WERI-Rb-1 (cell line): ENCODE measurements around the gene BCAM.
"Not testable (repeated sequence)": the region's sequence is repeated elsewhere in the genome, so short reads cannot be mapped to it uniquely, and the experiment has no call there.

ENCODE experiments used
- DNase-seq: peaks from one replicate; pipeline ENCODE4 v3.0.0-alpha.2; 2020
- H3K27ac ChIP-seq: fragments of 250-450 bp; sonication (Bioruptor Pico); 2 replicates; pipeline ENCODE4 v1.5.1; 2020; ENCODE audit warnings: mild to moderate bottlenecking, moderate library complexity
- H3K27me3 ChIP-seq: fragments of 250-450 bp; sonication (Bioruptor Pico); 2 replicates; pipeline ENCODE4 v1.5.1; 2021; ENCODE audit warnings: mild to moderate bottlenecking, low read depth, moderate library complexity; ENCODE audit not compliant: insufficient read depth, severe bottlenecking
- H3K36me3 ChIP-seq: fragments of 250-450 bp; sonication (Bioruptor Pico); 2 replicates; pipeline ENCODE4 v1.5.1; 2020; ENCODE audit warnings: mild to moderate bottlenecking, moderate library complexity
- H3K4me3 ChIP-seq: 2 replicates; pipeline ENCODE4 v1.5.1; 2011; ENCODE audit warnings: low read depth, mild to moderate bottlenecking, control low read depth, low read length
- H3K9me3 ChIP-seq: fragments of 250-450 bp; sonication (Bioruptor Pico); 2 replicates; pipeline ENCODE4 v1.5.1; 2021; ENCODE audit warnings: mild to moderate bottlenecking, moderate library complexity; ENCODE audit not compliant: severe bottlenecking
- TF ChIP-seq, protein P1 (sequence below): IDR thresholded peaks from 2 replicates; pipeline ENCODE4 v1.5.1; 2011; ENCODE audit warnings: low read depth, mild to moderate bottlenecking, control low read depth, inconsistent platforms, low read length

Gene BCAM

DNA sequence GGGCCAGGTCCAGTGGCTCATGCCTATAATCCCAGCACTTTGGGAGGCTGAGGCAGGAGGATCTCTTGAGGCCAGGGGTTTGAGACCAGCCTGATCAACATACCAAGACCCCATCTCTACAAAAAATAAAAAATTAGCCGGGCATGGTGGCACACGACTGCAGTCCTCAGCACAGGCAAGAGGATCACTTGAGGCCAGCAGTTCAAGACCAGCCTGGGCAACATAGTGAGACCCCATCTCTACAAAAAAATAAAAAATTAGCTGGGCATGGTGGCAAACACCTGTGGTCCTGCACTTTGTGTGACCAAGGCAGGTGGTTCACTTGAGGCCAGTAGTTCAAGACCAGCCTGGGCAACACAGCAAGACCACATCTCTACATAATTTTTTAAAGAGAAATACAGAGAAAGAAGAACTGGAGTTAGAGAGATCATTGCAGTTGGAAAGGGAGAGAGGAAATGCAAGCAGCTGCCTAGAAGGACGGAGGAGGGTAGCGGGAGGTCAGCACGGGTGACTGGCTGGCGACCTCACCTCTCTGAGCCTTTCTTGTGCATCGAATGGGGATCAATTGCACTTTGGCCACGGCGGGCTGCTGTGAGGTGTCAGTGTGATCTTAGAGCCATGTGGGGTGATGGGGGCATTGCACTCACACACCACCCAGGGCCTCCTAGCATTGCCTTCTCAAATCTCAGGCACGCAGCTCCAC is 13.9 kb downstream of the BCAM start:
- DNase-seq = no peak

GRCh38 chr19:44823373-44823698 is 14.4 kb downstream of the BCAM start:
- no peak for DNase-seq

More for the DNA sequence above, 13.9 kb downstream of the BCAM start:
- Histone ChIP-seq H3K4me3 (no peak overlapping the region), H3K27me3 (no peaks in the 10 kb centered on the region), H3K27ac (no peak overlapping the region), H3K9me3 (no peaks in the 10 kb centered on the region), H3K36me3 (no peaks in the 10 kb centered on the region)
- TF ChIP-seq, protein P1, sequence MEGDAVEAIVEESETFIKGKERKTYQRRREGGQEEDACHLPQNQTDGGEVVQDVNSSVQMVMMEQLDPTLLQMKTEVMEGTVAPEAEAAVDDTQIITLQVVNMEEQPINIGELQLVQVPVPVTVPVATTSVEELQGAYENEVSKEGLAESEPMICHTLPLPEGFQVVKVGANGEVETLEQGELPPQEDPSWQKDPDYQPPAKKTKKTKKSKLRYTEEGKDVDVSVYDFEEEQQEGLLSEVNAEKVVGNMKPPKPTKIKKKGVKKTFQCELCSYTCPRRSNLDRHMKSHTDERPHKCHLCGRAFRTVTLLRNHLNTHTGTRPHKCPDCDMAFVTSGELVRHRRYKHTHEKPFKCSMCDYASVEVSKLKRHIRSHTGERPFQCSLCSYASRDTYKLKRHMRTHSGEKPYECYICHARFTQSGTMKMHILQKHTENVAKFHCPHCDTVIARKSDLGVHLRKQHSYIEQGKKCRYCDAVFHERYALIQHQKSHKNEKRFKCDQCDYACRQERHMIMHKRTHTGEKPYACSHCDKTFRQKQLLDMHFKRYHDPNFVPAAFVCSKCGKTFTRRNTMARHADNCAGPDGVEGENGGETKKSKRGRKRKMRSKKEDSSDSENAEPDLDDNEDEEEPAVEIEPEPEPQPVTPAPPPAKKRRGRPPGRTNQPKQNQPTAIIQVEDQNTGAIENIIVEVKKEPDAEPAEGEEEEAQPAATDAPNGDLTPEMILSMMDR = no peak

DNA sequence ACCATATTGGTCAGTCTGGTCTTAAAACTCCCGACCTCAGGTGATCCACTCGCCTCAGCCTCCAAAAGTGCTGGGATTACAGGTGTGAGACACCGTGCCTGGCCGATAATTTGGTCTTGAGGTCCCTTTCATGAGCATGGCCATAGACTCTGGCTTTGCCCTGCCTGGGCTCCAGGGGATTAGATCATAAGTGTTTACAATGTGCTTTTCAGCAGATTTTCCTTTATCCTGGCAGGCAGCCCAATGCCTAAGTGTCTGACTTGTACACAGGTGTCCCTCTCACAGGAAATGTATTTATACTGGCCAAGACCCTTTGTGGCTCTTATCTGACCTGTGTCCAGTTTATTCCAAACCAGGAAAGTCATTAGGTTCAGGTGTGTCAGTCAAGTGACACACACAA is 15.9 kb downstream of the BCAM start:
- Histone ChIP-seq H3K36me3 (no peaks in the 10 kb centered on the region), H3K27ac (no peak overlapping the region), H3K9me3 (no peaks in the 10 kb centered on the region), H3K27me3 (no peaks in the 10 kb centered on the region), H3K4me3 (no peak overlapping the region)
- no peak for DNase-seq
- TF ChIP-seq, protein P1 = no peak

More at GRCh38 chr19:44823373-44823698, 14.4 kb downstream of the BCAM start:
- H3K4me3 ChIP-seq = no peak overlapping the region
- TF ChIP-seq, protein P1 = no peak
- no peak overlapping the region for H3K27ac ChIP-seq
- H3K27me3 ChIP-seq = no peaks in the 10 kb centered on the region
- H3K9me3 ChIP-seq = no peaks in the 10 kb centered on the region
- H3K36me3 ChIP-seq = no peaks in the 10 kb centered on the region

- not testable (repeated sequence) for H3K4me3 ChIP-seq, H3K9me3 ChIP-seq, DNase-seq, H3K27me3 ChIP-seq, H3K36me3 ChIP-seq, H3K27ac ChIP-seq
Measured at GRCh38 chr19:44832875-44833274, 24.0 kb downstream of the BCAM start.

DNA sequence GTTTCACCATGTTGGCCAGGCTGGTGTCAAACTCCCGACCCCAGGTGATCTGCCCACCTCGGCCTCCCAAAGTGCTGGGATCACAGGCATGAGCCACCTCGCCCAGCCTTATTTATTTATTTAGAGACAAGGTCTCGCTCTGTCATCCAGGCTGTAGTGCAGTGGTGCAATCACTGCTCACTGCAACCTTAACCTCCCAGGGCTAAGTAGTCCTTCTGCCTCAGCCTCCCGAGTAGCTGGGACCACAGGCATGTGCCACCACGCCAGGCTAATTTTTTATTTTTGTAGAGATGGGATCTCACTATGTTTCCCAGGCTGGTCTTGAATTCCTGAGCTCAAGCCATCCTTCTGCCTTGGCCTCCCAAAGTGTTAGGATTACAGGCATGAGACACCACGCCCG is 25.5 kb downstream of the BCAM start:
- not testable (repeated sequence) for H3K27ac ChIP-seq, H3K9me3 ChIP-seq, DNase-seq, H3K4me3 ChIP-seq, H3K27me3 ChIP-seq, H3K36me3 ChIP-seq

DNA sequence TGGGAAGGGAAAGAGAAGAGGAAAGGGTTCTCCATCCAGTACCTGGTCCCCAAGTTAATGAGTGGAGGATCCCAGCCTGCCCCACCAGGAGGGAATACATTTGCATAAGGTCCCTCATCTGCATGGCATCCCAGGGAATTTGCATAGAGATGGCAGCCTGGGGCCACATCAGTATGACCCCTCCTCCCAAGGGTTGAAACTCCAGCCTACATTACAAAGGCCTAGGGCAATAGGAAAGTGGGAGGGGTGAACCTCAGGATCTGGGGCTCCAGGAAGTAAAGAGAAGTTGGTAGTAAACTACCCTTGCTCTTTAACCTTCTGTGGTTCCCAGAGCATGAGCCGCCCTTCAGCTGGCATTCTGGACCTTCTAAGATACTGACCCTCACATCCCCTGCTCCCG is 30.4 kb downstream of the BCAM start:
- H3K36me3 ChIP-seq = no peaks in the 10 kb centered on the region
- no peaks in the 10 kb centered on the region for H3K9me3 ChIP-seq
- no peak overlapping the region for H3K27ac ChIP-seq
- H3K27me3 ChIP-seq = no peaks in the 10 kb centered on the region
- TF ChIP-seq, protein P1 = no peak
- H3K4me3 ChIP-seq = no peak overlapping the region
- DNase-seq = no peak

DNA sequence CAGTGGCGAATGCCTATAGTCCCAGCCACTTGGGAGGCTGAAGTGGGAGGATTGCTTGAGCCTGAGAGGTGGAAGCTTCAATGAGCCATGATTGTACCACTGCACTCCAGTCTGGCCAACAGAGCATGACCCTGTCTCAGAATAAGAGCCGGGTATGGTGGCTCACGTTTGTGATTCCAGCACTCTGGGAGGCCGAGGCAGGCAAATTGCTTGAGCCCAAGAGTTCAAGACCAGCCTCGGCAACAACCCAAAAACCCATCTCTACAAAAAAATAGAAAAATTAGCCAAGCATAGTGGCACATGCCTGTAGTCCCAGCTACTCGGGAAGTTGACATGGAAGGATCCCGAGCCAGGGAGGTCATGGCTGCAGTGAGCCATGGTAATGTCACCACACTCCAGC is 31.9 kb downstream of the BCAM start:
- Histone ChIP-seq H3K27ac (no peak overlapping the region), H3K4me3 (no peak overlapping the region), H3K9me3 (no peaks in the 10 kb centered on the region), H3K36me3 (no peaks in the 10 kb centered on the region), H3K27me3 (no peaks in the 10 kb centered on the region)
- TF ChIP-seq, protein P1 = no peak
- no peak for DNase-seq
